Measurements from ENCODE around the gene ASMTL. TPM values are rescaled to one million over a fixed set of nuclear protein-coding genes. Genes with fewer than 3 reads are reported as not detected.

Gene ASMTL
- total and polyA plus RNA-seq, 2 of the 13 experiments (the other 11 are each of a cell fraction or from before 2014, with no cell fraction given) = 5.6 to 16.3 TPM

DNA sequence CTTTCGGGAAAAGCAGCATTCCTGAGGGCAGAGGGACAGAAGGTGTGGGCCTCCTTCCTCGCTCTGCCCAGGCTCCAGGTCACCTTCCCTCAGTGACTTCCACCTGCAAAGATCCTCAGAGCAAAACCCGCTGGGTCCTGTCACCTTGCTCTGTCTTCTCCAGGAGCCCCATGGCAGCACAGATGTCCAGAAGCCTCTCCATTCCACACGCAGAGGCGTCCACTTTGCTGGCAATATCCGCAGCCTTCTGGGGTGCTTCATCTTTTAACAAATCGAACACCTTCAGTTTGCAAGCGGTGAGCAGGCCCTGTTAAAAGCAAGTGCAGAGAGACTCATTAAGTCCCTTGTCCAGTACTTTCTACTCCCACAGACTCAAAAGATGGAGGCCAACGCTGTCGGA is 27.3 kb downstream of the ASMTL start:
- no peaks in the 10 kb centered on the region for H3K27me3 ChIP-seq (ENCODE audit: control insufficient read depth in 1 of 2, insufficient read depth in 2 of 2, low read length in 2 of 2)
- no peak for DNase-seq (ENCODE audit: low spot score)
- peaks cover 12% of the 10 kb centered on the region for H3K4me1 ChIP-seq (ENCODE audit: insufficient read depth, low read length)
- H3K9me3 ChIP-seq (ENCODE audit: low read length) = peaks cover 16% of the 10 kb centered on the region; the same call in 1 of the 2 replicates
- CTCF ChIA-PET (ENCODE audit: low intra/inter-chr PET ratio, low total read pairs) = no interaction called here
- TF ChIP-seq ZFX (CRISPR knock-in tag; IDR thresholded peaks at IDR 0.05; ENCODE audit: low read depth) = no peak
- TF ChIP-seq POLR2G (IDR thresholded peaks at IDR 0.05; ENCODE audit: low read depth, low read length) = peak; percentile 28; the same call in 1 of the 2 replicates
- H3K9ac ChIP-seq (ENCODE audit: insufficient read depth, low read depth, low read length) = no peak overlapping the region
- intact Hi-C loops (cut with micrococcal nuclease; ENCODE audit: unreplicated experiment) = no loop called here
- H4K20me1 ChIP-seq (ENCODE audit: insufficient read depth, low read length) = no peaks in the 10 kb centered on the region
- POLR2A ChIA-PET = no interaction called here
- H3K79me2 ChIP-seq (ENCODE audit: insufficient read depth, low read length) = no peaks in the 10 kb centered on the region
- in situ Hi-C loops (cut with HindIII; ENCODE audit: extremely low pct_ligation_motif_present, low pct_unique_long_range_greater_than_20kb) = no loop called here
- H3K4me3 ChIP-seq (replicated peaks in 1 of 3; ENCODE audit: insufficient read depth in 1 of 3, low read depth in 2 of 3, low read length in 3 of 3) = no peak overlapping the region
- no peak overlapping the region for H3K27ac ChIP-seq (ENCODE audit: extremely low read length, insufficient read depth, low read length)
- no peak for FAIRE-seq
- H2AFZ ChIP-seq (ENCODE audit: low read length) = no peak overlapping the region
- peaks cover 2 to 4% of the 10 kb centered on the region in 2 experiments; a peak in 2 of 5 replicates for H3K36me3 ChIP-seq (replicated peaks in 1 of 2; ENCODE audit: control insufficient read depth in 1 of 2, insufficient read depth in 2 of 2, low read length in 2 of 2)
- no peak for ATAC-seq
- WGBS (ENCODE audit: low lambda C conversion rate) = 89% methylated on average over 10 of the region's 10 CpGs
- no peak overlapping the region for H3K4me2 ChIP-seq (ENCODE audit: low read depth, low read length)
- no TSS peak for BruUV-seq (replicated peaks)

DNA sequence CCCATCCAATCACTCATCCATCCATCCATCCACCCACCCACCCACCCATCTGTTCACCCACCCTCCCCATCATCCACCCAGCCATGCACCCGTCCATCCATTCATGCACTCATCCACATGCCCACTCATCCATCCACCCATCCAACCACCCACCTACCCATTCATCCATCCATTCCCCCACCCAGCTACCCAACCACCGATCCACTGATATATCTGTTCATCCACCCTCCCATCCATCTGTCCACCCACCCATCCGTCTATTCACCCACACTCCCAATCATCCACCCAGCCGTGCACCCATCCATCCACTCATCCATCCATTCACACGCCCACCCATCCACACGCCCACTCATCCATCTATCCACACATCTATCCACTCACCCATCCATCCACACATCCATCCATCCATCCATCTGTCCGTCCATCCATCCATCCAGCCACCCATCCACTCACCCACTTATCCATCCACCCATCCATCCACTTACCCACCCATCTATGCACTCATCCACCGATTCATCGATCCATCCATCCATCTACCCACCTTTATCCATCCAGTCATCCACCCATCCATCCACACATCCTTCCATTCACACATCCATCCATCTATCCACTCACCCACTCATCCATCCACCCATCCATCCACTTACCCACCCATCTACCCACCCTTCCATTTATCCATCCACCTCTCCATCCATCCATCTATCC is 28.4 kb downstream of the ASMTL start:
- in situ Hi-C loops (cut with HindIII; ENCODE audit: extremely low pct_ligation_motif_present, low pct_unique_long_range_greater_than_20kb) (no loop called here), intact Hi-C loops (cut with micrococcal nuclease; ENCODE audit: unreplicated experiment) (no loop called here)
- TF ChIP-seq FOXK2 (IDR thresholded peaks at IDR 0.05) (0 out of 2 replicates have a peak, but pooled peaks have one; percentile 5), ZNF557 (CRISPR knock-in tag; IDR thresholded peaks at IDR 0.05) (no peak), TBX3 (IDR thresholded peaks at IDR 0.05; ENCODE audit: borderline replicate concordance) (no peak)
- Histone ChIP-seq H3K9ac (ENCODE audit: insufficient read depth, low read depth, low read length) (no peak overlapping the region), H3K9me3 (ENCODE audit: low read length) (peaks cover 16% of the 10 kb centered on the region; the same call in 1 of the 2 replicates), H3K4me3 (replicated peaks in 1 of 3; ENCODE audit: insufficient read depth in 1 of 3, low read depth in 2 of 3, low read length in 3 of 3) (no peak overlapping the region), H2AFZ (ENCODE audit: low read length) (no peak overlapping the region), H3K27ac (ENCODE audit: extremely low read length, insufficient read depth, low read length) (no peak overlapping the region), H3K36me3 (replicated peaks in 1 of 2; ENCODE audit: control insufficient read depth in 1 of 2, insufficient read depth in 2 of 2, low read length in 2 of 2) (peaks cover 2 to 4% of the 10 kb centered on the region in 2 experiments; a peak in 2 of 5 replicates), H3K27me3 (ENCODE audit: control insufficient read depth in 1 of 2, insufficient read depth in 2 of 2, low read length in 2 of 2) (no peaks in the 10 kb centered on the region), H4K20me1 (ENCODE audit: insufficient read depth, low read length) (no peaks in the 10 kb centered on the region), H3K4me1 (ENCODE audit: insufficient read depth, low read length) (peaks cover 12% of the 10 kb centered on the region), H3K4me2 (ENCODE audit: low read depth, low read length) (no peak overlapping the region), H3K79me2 (ENCODE audit: insufficient read depth, low read length) (no peaks in the 10 kb centered on the region)
- CTCF ChIA-PET (ENCODE audit: low intra/inter-chr PET ratio, low total read pairs) = no interaction called here
- WGBS (ENCODE audit: low lambda C conversion rate) = 84% methylated on average over 9 of the region's 9 CpGs
- FAIRE-seq (no peak), DNase-seq (ENCODE audit: low spot score) (no peak), ATAC-seq (no peak)
- POLR2A ChIA-PET = no interaction called here
- no TSS peak for BruUV-seq (replicated peaks)
